ENCODE results near the gene ZNF3. TPM values are rescaled to one million over a fixed set of nuclear protein-coding genes. Genes with fewer than 3 reads are reported as not detected.
A peak's percentile ranks its signal among the peaks of the same experiment; 100 is the strongest.

ZNF3 gene
- total RNA-seq, 1 donor = 24.3 TPM

DNA sequence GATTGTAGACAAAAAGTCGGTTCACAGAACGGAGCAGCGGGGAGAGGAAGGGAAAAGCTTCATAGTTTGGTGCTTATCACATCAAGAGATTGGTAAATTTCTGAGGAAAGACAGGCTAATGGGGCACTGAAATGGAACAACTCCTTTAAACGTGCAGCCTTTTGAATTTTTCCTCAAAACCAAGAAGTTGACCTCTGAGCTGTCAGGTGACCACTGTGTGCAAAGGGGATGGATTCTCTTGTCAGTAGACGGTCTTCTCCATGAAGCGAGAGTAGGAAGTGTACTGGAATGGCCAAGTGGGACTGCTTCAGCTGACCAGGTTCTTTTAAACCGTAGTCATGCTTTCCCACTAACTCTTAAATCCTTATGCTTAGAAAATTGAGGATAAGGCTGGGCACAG is 43.2 kb downstream of the ZNF3 start:
- DNase-seq (ENCODE audit: low read depth) = no peak
- H3K4me3 ChIP-seq (ENCODE audit: low read depth, low read length) = no peak overlapping the region
- TF ChIP-seq, protein P1, sequence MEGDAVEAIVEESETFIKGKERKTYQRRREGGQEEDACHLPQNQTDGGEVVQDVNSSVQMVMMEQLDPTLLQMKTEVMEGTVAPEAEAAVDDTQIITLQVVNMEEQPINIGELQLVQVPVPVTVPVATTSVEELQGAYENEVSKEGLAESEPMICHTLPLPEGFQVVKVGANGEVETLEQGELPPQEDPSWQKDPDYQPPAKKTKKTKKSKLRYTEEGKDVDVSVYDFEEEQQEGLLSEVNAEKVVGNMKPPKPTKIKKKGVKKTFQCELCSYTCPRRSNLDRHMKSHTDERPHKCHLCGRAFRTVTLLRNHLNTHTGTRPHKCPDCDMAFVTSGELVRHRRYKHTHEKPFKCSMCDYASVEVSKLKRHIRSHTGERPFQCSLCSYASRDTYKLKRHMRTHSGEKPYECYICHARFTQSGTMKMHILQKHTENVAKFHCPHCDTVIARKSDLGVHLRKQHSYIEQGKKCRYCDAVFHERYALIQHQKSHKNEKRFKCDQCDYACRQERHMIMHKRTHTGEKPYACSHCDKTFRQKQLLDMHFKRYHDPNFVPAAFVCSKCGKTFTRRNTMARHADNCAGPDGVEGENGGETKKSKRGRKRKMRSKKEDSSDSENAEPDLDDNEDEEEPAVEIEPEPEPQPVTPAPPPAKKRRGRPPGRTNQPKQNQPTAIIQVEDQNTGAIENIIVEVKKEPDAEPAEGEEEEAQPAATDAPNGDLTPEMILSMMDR (IDR thresholded peaks at IDR 0.05; ENCODE audit: insufficient read depth, low read length) = no peak

DNA sequence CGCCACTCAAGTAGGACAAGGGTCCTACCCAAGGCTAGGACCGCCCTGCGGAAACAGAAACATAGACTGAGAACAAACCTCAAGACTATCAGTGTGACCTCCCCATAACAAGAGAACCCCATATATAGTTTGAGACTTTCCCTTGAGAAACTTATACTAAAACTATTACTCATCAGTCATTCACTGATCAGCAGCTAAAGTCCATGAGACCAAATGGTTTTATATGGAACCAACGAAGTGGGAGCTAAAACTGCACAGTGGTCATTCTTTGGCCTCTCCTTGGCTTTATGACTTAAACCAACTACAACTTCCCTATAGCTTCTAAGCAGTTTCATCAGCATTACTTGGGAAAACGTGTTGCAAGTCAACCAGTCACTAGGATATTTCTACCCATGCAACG is 45.6 kb downstream of the ZNF3 start:
- no peak for DNase-seq (ENCODE audit: low read depth)
- TF ChIP-seq, protein P1 (IDR thresholded peaks at IDR 0.05; ENCODE audit: insufficient read depth, low read length) = no peak

DNA sequence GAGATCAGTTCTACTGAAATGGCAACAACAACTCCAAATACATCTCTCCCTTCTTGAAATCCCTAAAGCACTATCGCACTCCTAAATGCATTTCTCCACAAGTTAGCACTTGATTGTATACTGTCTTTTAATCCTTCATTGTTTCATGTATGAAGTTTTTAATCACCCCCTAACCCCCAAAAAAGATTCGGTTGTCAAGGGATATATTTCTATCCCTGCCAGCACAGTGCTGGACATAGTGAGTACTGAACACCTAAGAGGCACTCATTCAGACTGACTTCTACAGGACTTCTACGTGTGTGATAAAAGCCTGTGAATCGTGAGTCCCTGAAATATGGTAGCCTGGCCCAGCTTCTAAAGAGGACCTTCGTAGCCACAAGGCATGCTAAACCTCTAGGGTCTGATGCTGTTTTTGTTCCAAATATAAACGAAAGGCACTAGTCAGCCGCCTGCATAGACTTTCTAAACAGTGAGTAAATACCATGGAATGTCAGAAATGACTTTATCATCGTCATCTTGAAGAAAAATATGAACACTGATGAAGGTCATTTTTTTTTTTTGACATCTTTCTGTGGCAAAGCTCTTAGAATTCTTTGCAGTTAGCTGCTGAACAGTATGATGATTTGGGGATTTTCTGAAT is 46.5 kb downstream of the ZNF3 start:
- TF ChIP-seq, protein P1 (IDR thresholded peaks at IDR 0.05; ENCODE audit: insufficient read depth, low read length) = no peak
- DNase-seq (ENCODE audit: low read depth) = peak; percentile 89
- no peak overlapping the region for H3K4me3 ChIP-seq (ENCODE audit: low read depth, low read length)

More for the DNA sequence above, 45.6 kb downstream of the ZNF3 start:
- no peak overlapping the region for H3K4me3 ChIP-seq (ENCODE audit: low read depth, low read length)

DNA sequence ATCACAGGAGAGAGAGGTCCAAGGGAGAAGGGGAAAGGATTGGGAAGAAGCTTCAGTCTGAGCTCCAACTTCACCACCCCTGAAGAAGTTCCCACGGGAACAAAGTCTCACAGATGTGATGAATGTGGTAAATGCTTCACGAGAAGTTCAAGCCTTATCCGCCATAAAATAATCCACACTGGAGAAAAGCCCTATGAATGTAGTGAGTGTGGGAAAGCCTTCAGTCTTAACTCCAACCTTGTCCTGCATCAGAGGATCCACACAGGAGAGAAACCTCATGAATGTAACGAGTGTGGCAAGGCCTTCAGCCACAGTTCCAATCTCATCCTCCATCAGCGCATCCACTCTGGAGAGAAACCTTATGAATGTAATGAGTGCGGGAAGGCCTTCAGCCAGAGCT is 48.0 kb downstream of the ZNF3 start:
- DNase-seq (ENCODE audit: low read depth) = no peak
- H3K4me3 ChIP-seq (ENCODE audit: low read depth, low read length) = no peak overlapping the region
- TF ChIP-seq, protein P1 (IDR thresholded peaks at IDR 0.05; ENCODE audit: insufficient read depth, low read length) = no peak

DNA sequence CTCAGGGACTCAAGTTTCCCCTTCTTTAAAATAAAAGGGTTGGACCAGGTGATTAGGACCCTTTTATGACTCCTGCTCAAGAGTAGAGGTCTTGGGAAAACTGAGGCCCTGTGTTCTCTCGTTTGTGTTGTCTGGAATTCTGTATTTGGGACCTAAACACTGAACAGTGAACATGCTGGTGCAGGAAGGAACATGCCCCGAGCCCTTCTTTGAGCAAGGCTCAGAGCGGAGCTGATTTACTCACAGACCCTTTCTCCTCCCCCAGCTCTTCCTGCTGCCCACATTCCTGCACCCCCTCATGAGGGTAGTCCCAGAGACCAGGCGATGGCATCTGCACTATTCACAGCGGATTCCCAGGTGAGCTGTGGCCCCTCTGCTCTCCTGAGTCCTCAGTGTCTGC is 51.9 kb downstream of the ZNF3 start:
- TF ChIP-seq, protein P1 (IDR thresholded peaks at IDR 0.05; ENCODE audit: insufficient read depth, low read length) = no peak
- DNase-seq (ENCODE audit: low read depth) = no peak
- no peak overlapping the region for H3K4me3 ChIP-seq (ENCODE audit: low read depth, low read length)

DNA sequence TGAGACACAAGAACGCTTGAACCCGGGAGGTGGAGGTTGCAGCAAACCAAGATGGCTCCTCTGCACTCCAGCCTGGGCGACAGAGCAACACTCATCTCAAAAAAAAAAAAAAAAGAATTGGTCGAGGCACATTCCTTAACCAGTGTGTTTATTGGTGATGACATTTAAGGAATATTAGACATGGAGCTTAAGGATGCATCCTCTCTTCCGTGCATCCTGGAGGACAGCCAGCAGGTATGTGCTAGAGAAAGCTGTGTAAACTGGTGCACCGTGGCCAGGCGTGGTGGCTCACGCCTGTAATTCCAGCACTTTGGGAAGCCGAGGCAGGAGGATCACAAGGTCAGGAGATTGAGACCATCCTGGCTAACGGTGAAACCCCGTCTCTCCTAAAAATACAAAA is 54.3 kb downstream of the ZNF3 start:
- no peak for DNase-seq (ENCODE audit: low read depth)
- TF ChIP-seq, protein P1 (IDR thresholded peaks at IDR 0.05; ENCODE audit: insufficient read depth, low read length) = no peak
- no peak overlapping the region for H3K4me3 ChIP-seq (ENCODE audit: low read depth, low read length)

Data from fibroblast of the aortic adventitia (primary cell).